Stimulated activated CD4-positive, alpha-beta T cell treated with anti-CD3 and anti-CD28 coated beads, Interleukin-12 subunit alpha, Interleukin-12 subunit beta, amount 100 ng/mL, for 48 hours (primary cell): ENCODE measurements around the gene ARF3.
A peak's percentile ranks its signal among the peaks of the same experiment; 100 is the strongest.

ENCODE experiments used
- DNase-seq, 3 donors: peaks; one replicate each; pipeline ENCODE4 v3.0.0-alpha.2; 2020; ENCODE audit warnings: low read depth in 2 of 3, low spot score in 1 of 3

Gene ARF3

GRCh38 chr12:48967991-48968390 lies 10.7 kb upstream of the ARF3 start:
- DNase-seq, result no peak

GRCh38 chr12:48966177-48966895 lies 9.0 kb upstream of the ARF3 start:
- DNase-seq, result no peak

DNA sequence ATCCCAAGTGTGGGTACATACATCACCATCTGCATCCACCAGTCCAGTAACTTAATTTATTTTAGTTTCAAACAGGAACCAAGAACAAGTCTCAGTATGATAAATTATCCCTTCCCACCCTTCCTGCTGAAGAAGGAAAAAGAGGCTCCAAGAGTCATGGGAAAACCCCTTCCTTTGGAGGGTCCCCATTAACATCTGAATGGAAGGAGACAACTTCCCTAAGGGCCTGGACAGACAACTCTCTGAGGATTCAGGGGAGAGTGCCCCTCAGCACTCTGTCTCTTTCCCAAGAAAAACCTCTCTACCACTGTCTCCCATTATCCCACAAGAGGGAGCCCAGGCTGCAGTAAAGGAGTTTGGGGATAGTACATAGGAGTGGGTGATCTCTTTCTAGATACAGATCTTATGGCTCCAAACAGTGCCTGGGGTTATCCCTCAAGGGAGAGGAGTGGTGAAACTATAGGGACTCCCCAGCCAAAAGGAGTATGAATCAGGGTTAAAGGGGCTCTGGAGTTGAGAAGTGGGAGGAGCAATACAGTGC lies 8.1 kb upstream of the ARF3 start:
- no peak for DNase-seq

- DNase-seq, result no peak
Measured at GRCh38 chr12:48961801-48962200, 4.5 kb upstream of the ARF3 start.

- no peak for DNase-seq
Measured at GRCh38 chr12:48961331-48961730, 4.0 kb upstream of the ARF3 start.

DNA sequence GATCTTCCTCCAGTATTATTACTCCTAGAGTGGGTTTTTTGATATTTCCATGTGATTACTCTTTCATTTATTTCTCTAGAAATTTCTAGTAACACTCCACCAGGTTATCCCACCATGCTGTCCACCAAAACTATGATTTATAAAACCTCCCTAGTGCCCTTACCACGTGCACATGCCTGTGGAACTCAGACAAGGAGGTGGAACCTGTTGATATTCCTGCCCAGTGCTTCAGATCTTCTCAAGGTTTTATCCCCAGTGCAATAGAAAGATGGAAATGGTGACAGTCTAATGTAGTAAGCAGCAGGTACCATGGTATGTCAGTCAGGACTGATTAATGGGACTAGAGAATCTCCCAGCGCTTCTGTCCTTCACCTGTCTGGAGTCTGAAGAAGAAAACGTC lies 3.5 kb upstream of the ARF3 start:
- DNase-seq, result no peak

GRCh38 chr12:48958049-48958388 lies 732 bp upstream of the ARF3 start:
- DNase-seq, result no peak

DNA sequence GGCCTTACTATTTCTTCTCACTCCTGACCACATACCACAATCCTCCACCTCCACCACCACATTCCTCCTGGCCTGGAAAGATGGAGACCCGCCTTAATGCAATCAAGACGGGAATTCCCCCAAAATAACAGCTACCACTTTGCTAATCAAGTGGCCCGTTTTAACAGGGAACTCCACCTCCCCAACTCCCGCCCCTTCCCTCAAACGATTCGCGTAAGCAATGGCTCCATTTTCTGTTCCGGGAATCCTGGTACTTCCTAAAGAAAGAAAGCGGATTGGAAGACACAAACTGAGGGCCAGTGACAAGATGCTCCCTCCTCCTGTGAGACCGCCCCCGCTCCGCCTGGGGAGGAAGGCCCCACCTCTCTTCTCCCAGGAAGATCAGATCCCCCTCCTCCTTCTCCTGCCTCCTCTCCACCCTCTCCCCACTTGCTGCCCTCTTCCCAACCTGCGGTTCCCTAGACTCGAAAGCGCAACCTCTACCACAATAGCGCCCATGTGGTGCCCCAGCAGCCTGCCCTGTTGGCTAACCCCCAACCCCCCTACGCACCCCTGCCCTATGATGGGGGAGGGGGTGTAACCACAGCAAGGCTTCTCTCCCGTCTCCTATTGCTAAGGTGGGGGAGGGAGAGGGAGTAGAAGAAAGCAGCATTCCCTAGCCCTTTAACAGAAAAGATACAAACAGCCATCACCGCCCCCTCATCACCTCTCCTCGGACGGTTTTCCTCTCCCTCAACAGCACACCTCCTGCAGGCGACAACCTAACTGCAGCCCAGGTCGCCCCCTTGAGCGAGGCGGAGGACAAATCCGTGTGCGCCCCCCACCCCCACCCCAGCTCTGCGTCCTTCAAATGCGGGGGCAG lies 777 bp downstream of the ARF3 start:
- DNase-seq, result no peak

DNA sequence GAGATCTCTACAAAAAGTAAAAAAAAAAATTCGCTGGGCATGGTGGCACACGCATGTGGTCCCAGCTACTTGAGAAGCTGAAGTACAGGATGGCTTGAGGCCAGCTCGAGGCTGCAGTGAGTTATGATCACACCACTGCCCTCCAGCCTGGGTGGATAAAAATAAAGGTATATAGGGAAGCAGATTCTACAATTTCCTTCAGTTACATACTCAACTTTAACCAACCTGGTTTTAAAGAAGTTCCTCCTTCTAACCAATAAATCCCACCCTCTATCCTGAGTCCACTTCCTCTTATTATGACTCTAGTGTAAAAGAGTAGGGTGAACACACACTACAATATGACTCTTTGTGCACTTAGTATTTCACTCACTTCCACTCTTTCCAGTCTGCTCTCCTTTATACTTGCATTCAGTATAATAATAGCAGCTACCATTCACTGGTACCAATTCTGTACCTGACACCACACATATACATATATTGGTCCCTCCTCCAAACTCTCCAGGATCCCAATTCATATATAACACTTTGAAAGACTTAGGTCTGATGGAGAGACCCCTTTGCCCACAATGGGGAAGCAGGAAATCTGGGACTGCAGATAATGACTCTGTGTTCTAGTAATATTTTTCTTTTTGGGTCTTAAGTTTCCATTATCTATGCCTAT lies 2.3 kb downstream of the ARF3 start:
- DNase-seq, result no peak

GRCh38 chr12:48954061-48954460 lies 3.2 kb downstream of the ARF3 start:
- DNase-seq, result no peak

DNA sequence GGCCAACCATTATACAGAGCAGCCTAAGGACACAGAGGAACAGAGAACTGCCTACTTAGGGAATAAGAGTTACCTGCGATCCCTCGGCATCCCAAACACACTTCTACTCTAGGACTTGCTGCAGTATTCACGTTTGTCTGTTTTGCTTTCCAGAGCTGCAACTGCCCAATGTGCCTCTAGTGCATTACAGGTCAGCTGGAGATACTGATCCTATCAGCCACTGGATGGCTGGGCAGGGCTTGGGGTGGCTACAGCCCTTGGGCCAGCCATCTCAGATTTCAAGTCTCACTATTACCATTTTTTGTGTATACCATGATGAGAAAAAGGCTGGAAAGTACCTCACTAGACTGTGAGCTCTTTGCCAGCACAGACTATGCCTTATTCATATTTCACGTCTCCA lies 4.6 kb downstream of the ARF3 start:
- DNase-seq, result no peak

- DNase-seq, result no peak
Measured at GRCh38 chr12:48947727-48948126, 9.6 kb downstream of the ARF3 start.

GRCh38 chr12:48946943-48947342 lies 10.3 kb downstream of the ARF3 start:
- DNase-seq, result no peak

- DNase-seq, result no peak
Measured at GRCh38 chr12:48946205-48946604, 11.1 kb downstream of the ARF3 start.

- DNase-seq, result no peak
Measured at GRCh38 chr12:48943221-48943620, 14.1 kb downstream of the ARF3 start.

GRCh38 chr12:48940181-48940580 lies 17.1 kb downstream of the ARF3 start:
- DNase-seq, result no peak

DNA sequence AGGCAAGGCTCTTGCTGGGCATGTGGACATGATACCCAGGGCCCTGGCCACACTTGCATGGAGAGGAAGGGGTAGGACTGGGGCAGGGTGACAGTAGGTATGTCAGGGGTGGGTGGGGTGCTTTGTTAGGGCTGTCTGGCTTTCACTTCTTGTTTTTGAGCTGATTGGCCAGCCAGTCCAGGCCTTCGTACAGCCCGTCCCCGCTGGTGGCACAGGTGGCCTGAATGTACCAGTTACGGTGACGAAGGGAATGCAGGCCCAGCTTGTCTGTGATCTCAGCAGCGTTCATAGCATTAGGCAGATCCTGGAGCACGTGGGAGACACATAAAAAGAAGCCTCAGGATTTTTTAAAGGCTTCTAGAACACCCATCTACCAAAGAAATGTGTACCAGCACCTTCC lies 18.5 kb downstream of the ARF3 start:
- DNase-seq, result no peak

DNA sequence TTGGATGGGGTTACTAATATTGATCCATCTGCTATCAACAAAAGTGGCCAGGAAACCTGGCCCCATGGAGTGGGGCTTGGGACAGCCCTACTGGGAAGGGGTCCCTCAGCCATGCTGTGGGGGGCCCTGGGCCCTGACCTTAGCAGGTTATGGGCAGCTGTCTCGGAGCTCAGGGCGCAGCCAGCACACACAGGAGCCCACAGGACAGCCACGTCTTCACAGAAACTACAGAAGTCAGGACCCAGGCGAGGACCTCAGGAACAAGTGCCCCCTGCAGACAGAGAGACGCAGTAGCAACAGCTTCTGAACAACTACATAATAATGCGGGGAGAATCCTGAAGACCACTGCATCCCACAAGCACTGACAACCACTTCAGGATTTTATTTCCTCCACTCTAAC lies 20.1 kb downstream of the ARF3 start:
- DNase-seq, result no peak

- peak; percentile 57 to 90 (median 75) for DNase-seq
Measured at GRCh38 chr12:48936379-48936979, 20.8 kb downstream of the ARF3 start.

DNA sequence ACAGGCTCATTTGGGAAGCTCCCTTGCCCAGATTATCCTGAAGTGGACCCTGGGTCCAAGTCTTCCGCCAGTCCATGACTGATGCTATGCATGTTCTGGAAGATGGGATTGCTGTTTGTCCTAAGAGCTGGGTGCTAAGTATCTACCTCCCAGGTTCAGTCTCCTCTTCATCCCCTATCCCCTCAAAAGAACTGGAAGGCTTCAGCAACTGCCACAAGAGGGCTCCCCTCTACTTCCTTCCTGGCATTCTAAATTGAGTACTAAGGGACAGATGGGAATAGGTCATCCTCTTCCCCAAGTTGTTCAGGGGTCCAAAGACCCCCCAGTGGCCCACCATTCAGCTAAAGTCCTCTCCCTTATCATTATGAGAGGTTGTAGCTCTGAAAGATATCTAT lies 23.0 kb downstream of the ARF3 start:
- no peak for DNase-seq

DNA sequence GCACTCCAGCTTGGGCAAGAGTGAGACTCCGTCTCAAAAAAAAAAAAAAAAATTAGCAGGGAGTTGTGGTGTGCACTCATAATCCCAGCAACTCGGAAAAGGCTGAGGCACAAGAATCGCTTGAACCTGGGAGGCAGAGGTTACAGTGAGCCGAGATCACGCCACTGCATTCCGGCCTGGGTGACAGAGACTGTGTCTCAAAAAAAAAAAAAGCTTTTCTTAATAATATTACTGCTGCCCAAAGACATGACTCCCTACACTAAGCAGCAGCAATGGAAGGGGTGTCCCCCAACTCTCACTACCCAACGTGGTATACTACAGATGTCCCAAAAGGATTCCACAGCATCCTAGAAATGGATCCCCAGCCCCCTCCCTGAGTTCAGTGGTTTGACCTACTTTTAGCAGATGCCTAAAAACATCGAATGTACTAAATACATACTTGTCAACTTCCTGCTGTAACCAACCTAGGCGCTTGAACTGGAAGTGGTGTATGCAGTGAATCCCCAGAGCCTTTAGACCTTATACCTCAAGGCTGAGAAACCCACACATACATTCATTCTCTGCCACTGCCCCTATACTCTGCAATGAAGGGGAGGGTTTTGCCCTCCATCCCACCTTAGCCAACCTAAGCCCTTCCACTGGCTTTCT lies 23.5 kb downstream of the ARF3 start:
- no peak for DNase-seq
